ENCODE data around the gene KRTAP17-1.
"Not testable (repeated sequence)": the region's sequence is repeated elsewhere in the genome, so short reads cannot be mapped to it uniquely, and the experiment has no call there.

KRTAP17-1 gene, protein sequence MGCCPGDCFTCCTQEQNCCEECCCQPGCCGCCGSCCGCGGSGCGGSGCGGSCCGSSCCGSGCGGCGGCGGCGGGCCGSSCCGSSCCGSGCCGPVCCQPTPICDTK

DNA sequence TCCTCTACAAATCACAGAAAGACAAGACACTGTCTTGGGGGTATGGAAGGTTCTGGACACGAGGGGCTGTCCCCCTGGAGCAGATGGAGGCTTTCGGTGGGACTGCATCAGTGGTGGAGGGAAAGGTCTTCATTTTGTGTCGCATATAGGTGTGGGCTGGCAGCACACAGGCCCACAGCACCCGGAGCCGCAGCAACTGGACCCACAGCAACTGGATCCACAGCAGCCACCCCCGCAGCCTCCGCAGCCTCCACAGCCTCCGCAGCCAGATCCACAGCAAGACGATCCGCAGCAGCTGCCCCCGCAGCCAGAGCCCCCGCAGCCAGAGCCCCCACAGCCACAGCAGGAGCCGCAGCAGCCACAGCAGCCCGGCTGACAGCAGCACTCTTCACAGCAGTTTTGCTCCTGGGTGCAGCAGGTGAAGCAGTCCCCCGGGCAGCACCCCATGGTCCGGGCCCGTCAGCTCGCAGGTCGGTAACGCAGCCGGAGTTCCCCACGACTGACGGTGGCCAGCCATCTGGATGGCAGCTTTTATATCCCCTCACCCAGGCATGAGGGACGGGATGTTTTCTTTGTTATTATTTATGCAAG lies at the start of gene KRTAP17-1:
Gene KRTAP17-1, minus strand, starts transcription at position 507 of the 591 bp plus-strand sequence. Its CDS starts 60 bp downstream, at position 447.
- Mint-ChIP-seq H3K4me3 (no peak within 1 kb of the TSS), H3K27me3 (ENCODE audit: low read depth) (peaks cover 11% of the 10 kb centered on the region), H3K4me1 (ENCODE audit: low read depth) (peaks cover 4% of the 10 kb centered on the region)

DNA sequence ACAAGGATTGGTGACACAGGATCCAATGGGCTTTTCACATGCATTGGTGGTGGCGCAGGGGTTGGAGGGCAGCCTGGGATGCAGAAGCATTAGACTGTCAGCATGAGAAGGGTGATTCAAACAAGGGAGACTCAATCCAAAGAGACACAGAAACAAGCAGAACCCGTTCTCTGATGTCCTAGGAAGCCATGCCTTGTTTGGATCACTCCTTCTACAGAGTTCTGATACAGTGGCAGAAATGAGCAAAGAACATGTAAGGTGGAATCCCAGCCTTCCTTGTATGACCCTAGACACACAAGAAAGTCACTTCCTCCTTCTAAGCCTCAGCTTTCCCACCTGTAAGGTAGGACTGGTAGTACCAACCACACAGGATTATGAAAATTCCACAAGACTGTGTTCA lies 48.4 kb upstream of the KRTAP17-1 start:
- H3K9me3 Mint-ChIP-seq = no peaks in the 10 kb centered on the region
- H3K27me3 Mint-ChIP-seq (ENCODE audit: low read depth) = no peaks in the 10 kb centered on the region
- H3K4me1 Mint-ChIP-seq (ENCODE audit: low read depth) = no peaks in the 10 kb centered on the region
- H3K27ac Mint-ChIP-seq = no peak overlapping the region
- H3K36me3 Mint-ChIP-seq (ENCODE audit: low read depth) = no peaks in the 10 kb centered on the region
- no peak overlapping the region for H3K4me3 Mint-ChIP-seq
- DNase-seq (ENCODE audit: low spot score) = no peak

More for the DNA sequence above, at the start of gene KRTAP17-1:
- Mint-ChIP-seq H3K9me3 (no peaks in the 10 kb centered on the region), H3K36me3 (ENCODE audit: low read depth) (no peaks in the 10 kb centered on the region), H3K27ac (no peak within 1 kb of the TSS)
- no peak for DNase-seq (ENCODE audit: low spot score)

DNA sequence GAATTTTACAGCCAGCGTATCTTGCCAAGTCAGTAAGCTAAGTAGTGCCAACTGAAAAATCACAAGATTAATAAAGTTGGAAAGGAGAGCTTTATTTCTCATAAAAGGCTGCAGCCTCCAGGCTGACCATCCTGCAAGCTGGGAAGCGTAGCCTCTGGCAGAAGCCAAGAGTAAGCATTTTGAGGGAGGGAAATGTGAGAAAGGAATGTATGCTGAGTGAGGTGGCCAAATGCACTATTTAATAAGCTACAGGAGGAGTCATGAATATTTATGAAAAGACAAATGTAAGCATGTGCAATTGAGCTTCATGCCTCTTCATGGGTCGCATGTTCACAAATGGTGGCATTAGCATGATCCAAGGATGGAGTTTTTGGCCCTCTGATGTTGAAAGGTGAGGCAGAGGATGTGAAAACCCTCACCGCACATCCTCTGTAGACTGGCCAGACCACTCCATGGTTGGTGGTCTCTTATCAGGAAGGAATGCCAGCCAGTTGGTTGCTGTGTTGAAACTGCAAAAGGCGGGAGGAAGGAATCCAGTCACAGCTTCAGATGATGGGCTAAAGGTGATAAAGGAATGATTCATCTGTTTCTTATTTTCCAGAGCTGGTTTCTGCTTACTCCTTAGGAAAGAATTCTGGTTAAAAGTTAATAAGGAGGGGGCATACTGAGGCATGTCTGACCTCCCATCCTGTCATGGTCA lies 44.9 kb upstream of the KRTAP17-1 start:
- no peaks in the 10 kb centered on the region for H3K36me3 Mint-ChIP-seq (ENCODE audit: low read depth)
- no peaks in the 10 kb centered on the region for H3K9me3 Mint-ChIP-seq
- no peak overlapping the region for H3K27ac Mint-ChIP-seq
- no peak for DNase-seq (ENCODE audit: low spot score)
- H3K27me3 Mint-ChIP-seq (ENCODE audit: low read depth) = peaks cover 7% of the 10 kb centered on the region
- no peak overlapping the region for H3K4me3 Mint-ChIP-seq
- H3K4me1 Mint-ChIP-seq (ENCODE audit: low read depth) = no peaks in the 10 kb centered on the region

DNA sequence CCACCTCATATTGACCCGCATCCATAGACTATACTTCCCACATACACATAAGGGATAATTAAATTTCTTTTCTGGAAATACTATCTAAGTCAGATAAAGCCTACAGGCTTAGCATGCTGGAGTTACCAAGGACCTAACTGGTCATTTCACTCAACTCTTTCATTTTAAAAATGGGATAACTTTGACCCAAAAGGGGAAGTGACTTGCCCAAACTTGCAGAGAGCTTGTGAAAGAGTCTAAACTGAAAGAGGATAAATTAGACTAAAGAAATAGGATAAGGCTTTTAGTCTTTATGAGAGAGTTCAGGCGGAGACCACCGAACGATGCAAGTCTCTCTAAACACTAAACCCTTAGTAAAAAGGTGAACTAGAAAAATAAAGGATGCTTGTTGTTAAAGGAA lies 39.0 kb upstream of the KRTAP17-1 start:
- DNase-seq (ENCODE audit: low spot score) = no peak
- Mint-ChIP-seq H3K36me3 (ENCODE audit: low read depth) (no peaks in the 10 kb centered on the region), H3K9me3 (no peaks in the 10 kb centered on the region), H3K4me3 (no peak overlapping the region), H3K27me3 (ENCODE audit: low read depth) (peaks cover 16% of the 10 kb centered on the region), H3K4me1 (ENCODE audit: low read depth) (peaks cover 3% of the 10 kb centered on the region), H3K27ac (no peak overlapping the region)

DNA sequence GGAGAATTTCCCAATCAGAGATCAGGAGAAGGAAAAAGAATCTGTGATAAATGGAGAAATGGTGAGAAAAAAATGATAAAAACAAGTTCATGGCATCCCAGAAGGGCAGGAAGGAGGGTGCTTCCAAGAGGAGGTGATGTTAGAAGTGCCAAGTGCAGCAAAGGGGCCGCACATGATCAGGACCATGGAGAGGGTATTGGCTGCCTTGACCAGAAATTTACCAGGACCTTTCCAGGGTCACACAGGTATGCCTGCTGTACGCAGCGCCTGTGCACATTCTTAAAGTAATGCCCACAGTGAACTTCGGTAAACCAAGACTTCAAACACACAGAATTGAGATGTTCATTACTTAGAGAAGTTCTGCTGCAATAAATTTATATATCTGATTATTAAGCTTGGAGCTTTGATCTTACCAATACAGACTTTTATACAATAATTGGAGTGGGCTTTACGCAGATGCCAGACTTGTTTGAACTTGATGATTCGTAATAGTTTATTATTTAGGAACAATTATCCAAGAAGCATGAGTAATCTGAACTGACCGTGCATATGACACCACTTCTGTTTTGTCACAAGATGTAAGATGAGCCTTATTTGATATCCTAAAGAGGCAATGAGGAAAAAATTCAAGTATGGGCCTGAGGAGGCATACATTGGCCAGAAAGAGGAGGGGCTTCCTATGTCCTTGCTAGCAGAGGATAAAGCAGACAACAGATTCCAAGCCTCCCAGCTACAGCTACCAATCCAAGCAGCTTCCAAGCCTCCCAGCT lies 37.3 kb upstream of the KRTAP17-1 start:
- peaks cover 16% of the 10 kb centered on the region for H3K27me3 Mint-ChIP-seq (ENCODE audit: low read depth)
- H3K9me3 Mint-ChIP-seq = no peaks in the 10 kb centered on the region
- H3K27ac Mint-ChIP-seq = no peak overlapping the region
- H3K4me3 Mint-ChIP-seq = no peak overlapping the region
- peaks cover 3% of the 10 kb centered on the region for H3K4me1 Mint-ChIP-seq (ENCODE audit: low read depth)
- H3K36me3 Mint-ChIP-seq (ENCODE audit: low read depth) = no peaks in the 10 kb centered on the region
- DNase-seq (ENCODE audit: low spot score) = no peak

DNA sequence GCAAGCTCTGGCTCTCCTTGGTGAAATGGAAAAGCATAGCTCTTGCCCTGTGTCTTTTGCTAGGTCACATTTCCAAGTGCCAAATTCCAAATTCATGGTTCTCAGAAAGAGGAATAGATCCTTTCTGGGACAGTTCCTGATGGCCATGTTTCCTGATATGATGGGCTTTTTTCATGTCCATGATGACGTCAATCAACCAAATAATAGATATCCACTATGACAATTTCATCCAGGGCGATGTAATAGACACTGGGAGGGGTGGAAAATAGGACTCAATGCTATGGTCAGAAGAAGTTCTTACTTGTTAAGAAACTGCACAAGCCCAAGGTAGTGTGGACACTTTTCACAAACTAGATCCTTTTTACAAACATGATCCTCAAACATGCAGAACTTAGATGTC lies 35.7 kb upstream of the KRTAP17-1 start:
- no peak overlapping the region for H3K27ac Mint-ChIP-seq
- no peak for DNase-seq (ENCODE audit: low spot score)
- no peak overlapping the region for H3K4me3 Mint-ChIP-seq
- peaks cover 3% of the 10 kb centered on the region for H3K4me1 Mint-ChIP-seq (ENCODE audit: low read depth)
- peaks cover 10% of the 10 kb centered on the region for H3K27me3 Mint-ChIP-seq (ENCODE audit: low read depth)
- no peaks in the 10 kb centered on the region for H3K9me3 Mint-ChIP-seq
- H3K36me3 Mint-ChIP-seq (ENCODE audit: low read depth) = no peaks in the 10 kb centered on the region

DNA sequence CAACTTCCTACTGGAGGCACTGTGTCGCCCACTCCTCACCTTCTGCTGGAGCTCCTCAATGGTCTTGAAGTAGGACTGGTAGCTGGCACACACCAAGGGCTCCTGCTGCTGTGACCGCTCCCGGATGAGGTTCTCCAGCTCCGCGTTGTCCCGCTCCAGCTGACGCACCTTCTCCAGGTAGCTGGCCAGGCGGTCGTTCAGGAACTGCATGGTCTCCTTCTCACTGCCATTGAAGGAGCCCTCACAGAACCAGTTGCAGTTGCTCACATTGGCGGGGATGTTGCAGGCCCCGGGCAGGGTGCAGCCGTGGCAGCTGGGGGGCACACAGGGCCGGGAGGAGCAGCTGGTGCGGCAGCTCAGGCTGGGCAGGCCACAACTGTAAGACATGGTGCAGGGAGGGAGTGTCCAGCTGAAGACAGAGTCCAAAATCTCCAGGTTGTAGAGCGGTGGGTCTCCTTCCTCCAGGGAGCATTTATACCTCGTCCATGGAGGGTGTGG lies 34.9 kb upstream of the KRTAP17-1 start, which contains the start of gene KRT33A:
Gene KRT33A, minus strand, starts transcription at position 448 of the 498 bp plus-strand sequence. Its CDS starts 61 bp downstream, at position 387.
- not testable (repeated sequence) for H3K27ac Mint-ChIP-seq; DNase-seq (ENCODE audit: low spot score); H3K36me3 Mint-ChIP-seq (ENCODE audit: low read depth)

DNA sequence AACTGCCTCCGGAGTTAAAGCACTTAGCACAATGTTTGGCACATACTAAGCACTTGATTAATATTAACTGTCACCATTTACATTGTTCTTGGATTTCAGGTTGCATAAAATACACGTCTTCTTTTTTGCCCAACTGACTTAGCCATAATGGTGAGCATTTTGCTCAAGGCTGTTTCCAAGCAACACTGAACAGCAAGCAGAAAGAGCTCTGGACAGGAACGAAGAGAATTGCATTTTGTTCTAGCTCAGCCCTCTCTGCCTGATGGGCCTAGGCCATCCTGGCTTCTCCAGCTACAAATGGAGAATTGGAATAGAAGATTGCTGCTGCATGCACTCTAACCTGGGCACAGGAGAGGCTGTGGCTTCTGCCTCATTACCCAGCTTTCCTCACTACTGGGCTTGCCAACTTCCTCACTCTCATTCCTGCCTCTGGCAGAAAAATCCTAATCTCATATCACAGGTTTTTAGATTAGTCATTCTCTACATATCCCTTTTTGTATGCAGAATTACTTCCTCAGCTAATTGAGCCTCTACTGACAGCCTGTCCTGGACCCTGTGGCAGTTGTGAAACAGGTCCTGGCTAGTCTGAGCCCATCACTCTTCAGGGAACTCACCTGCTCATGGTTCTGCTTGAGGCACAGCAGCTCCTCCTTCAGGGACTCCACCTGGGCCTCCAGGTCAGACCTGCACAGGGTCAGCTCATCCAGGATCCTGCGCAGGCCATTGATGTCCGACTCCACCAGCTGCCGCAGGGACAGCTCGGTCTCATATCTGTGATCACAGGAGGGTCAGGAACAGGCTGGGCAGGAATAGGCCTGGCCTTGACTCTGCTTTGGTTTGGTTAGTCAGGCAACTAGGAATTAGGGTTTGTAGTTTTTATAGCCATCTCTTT lies 32.6 kb upstream of the KRTAP17-1 start:
- peaks cover 3% of the 10 kb centered on the region for H3K9me3 Mint-ChIP-seq
- H3K36me3 Mint-ChIP-seq (ENCODE audit: low read depth) = no peaks in the 10 kb centered on the region
- peaks cover 3% of the 10 kb centered on the region for H3K4me1 Mint-ChIP-seq (ENCODE audit: low read depth)
- no peak for DNase-seq (ENCODE audit: low spot score)
- no peak overlapping the region for H3K27ac Mint-ChIP-seq
- no peak overlapping the region for H3K4me3 Mint-ChIP-seq
- H3K27me3 Mint-ChIP-seq (ENCODE audit: low read depth) = peaks cover 11% of the 10 kb centered on the region

More for the DNA sequence above, 34.9 kb upstream of the KRTAP17-1 start, which contains the start of gene KRT33A:
- not testable (repeated sequence) for H3K4me1 Mint-ChIP-seq (ENCODE audit: low read depth); H3K4me3 Mint-ChIP-seq; H3K9me3 Mint-ChIP-seq; H3K27me3 Mint-ChIP-seq (ENCODE audit: low read depth)

DNA sequence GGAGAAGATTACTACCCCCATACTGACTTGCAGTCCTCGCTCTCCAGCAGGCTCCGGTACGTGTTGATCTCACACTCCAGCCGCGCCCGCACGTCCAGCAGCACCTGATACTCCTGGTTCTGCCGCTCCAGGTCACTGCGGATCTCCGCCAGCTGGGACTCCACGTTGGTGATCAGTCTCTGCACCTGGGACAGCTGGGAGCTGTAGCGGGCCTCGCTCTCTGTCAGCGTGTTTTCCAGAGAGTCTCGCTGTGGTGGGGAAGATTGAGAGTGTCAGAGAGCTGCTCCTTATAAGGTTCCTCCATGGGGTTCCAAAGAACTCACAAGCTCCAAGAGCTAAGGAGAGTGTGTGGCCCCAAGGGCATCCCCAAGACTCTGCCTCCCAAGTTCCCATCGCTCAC lies 30.9 kb upstream of the KRTAP17-1 start:
- not testable (repeated sequence) for H3K36me3 Mint-ChIP-seq (ENCODE audit: low read depth); H3K27ac Mint-ChIP-seq; H3K4me3 Mint-ChIP-seq; DNase-seq (ENCODE audit: low spot score)
- peaks cover 14% of the 10 kb centered on the region for H3K9me3 Mint-ChIP-seq
- H3K4me1 Mint-ChIP-seq (ENCODE audit: low read depth) = peaks cover 11% of the 10 kb centered on the region
- peaks cover 13% of the 10 kb centered on the region for H3K27me3 Mint-ChIP-seq (ENCODE audit: low read depth)

DNA sequence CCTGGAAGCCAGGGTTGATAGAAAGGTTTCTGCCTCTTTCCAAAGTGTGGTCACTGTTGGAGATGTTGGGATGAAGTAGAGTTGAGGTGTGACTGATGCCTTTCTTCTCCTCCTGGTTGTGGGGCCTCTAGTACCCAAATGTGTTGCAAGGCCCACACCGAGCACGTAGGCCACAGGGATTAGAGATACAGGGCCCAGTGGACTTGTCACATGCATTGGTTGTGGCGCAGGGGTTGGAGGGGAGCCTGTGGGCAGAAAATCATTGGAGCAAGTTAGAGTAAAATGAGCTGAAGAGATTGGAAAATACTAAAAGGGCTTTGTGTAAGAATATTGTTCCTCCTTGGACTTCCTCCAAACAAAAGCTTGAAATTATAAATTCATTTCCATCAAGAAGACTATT lies 30.5 kb upstream of the KRTAP17-1 start:
- no peak for DNase-seq (ENCODE audit: low spot score)
- no peak overlapping the region for H3K4me3 Mint-ChIP-seq
- peaks cover 13% of the 10 kb centered on the region for H3K27me3 Mint-ChIP-seq (ENCODE audit: low read depth)
- peaks cover 14% of the 10 kb centered on the region for H3K9me3 Mint-ChIP-seq
- peaks cover 4% of the 10 kb centered on the region for H3K36me3 Mint-ChIP-seq (ENCODE audit: low read depth)
- no peak overlapping the region for H3K27ac Mint-ChIP-seq
- peaks cover 15% of the 10 kb centered on the region for H3K4me1 Mint-ChIP-seq (ENCODE audit: low read depth)

DNA sequence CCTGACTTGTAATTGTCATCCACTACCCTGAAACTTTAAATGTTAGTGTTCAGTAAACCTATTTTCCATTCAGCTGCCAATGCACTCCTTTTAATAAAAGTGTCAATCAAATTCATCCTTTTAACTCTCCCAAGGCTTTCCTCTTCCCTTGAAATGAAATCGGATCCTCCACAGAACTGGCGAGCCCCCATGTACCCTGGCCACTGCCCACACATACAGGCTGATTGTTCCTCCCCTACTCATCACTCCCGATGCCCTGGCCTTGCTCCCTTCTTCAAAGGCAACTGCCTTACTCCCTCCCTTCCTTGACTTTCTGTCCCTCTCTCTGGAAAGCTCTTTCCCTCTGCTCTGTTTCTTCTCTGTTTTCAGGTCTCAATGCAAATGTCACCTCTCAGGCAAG lies 27.5 kb upstream of the KRTAP17-1 start:
- no peak for DNase-seq (ENCODE audit: low spot score)
- H3K27ac Mint-ChIP-seq = no peak overlapping the region
- peaks cover 14% of the 10 kb centered on the region for H3K9me3 Mint-ChIP-seq
- H3K27me3 Mint-ChIP-seq (ENCODE audit: low read depth) = peaks cover 24% of the 10 kb centered on the region
- H3K4me1 Mint-ChIP-seq (ENCODE audit: low read depth) = peaks cover 37% of the 10 kb centered on the region
- H3K36me3 Mint-ChIP-seq (ENCODE audit: low read depth) = peaks cover 4% of the 10 kb centered on the region
- no peak overlapping the region for H3K4me3 Mint-ChIP-seq

DNA sequence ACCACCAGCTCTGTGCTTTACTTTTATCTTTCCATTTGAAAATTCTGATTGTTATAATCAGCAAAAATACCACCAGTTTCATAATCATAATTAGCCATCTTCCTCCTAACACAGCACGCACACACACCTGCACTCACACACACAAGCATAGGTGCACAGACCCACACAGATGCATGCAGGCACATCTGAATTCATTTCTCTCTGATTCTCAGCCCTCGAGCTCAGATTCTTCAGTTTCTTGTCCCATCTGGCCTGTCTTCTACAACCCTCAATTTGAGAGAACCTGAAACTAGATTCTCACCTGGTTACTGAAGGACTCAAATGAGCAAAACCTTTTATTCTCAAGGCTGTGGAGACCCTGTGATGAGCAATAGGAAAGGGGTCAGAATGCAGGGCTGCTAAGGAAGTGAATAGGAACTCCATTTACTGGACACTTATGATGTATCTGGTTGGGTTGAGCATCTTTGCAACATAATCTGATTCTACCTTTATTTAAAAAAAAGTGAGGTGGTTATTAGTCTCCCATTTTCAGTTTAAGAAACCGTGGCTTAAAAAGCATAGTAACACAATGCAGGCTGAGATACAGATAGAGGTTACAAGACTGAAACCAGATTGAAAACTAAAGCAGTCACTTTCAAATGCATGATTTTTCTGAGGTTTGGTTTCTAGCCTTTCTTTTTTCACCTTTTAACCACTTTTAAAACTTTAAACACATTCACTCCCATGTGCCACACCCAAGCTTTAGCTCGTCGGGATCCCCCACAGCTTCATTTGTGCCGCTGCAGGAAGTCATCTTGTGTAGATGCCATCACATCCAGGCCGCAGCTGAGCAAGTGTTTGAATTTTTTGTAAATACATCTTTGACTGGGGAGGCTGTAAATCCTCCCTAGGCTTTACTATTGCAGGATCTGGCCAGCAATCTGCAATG lies 25.7 kb upstream of the KRTAP17-1 start:
- DNase-seq (ENCODE audit: low spot score) = peak; percentile 20
- Mint-ChIP-seq H3K4me3 (peak overlapping the region; percentile 41), H3K36me3 (ENCODE audit: low read depth) (peaks cover 4% of the 10 kb centered on the region), H3K27me3 (ENCODE audit: low read depth) (peaks cover 30% of the 10 kb centered on the region), H3K9me3 (peaks cover 14% of the 10 kb centered on the region), H3K27ac (peak overlapping the region; percentile 85), H3K4me1 (ENCODE audit: low read depth) (peaks cover 37% of the 10 kb centered on the region)

Data from T-helper 2 cell treated with Interferon-gamma antibody and Interleukin-4, amounts not matched to agents 5 μg/mL and 100 μg/mL, for 36 hours (primary cell).